ENCODE measurements around the gene ARGFX. TPM values are rescaled to one million over a fixed set of nuclear protein-coding genes. Genes with fewer than 3 reads are reported as not detected.
"Not testable (repeated sequence)": the region's sequence is repeated elsewhere in the genome, so short reads cannot be mapped to it uniquely, and the experiment has no call there.

The ARGFX gene
- not detected in 2 replicates for total RNA-seq

- DNase-seq (ENCODE audit: extremely low read depth, low read depth, low spot score): no peak
Measured at GRCh38 chr3:121567649-121568048, at the start of gene ARGFX. Gene ARGFX (plus strand): TSS chr3:121567949. CDS start chr3:121570714, 2,765 bp downstream.

DNA sequence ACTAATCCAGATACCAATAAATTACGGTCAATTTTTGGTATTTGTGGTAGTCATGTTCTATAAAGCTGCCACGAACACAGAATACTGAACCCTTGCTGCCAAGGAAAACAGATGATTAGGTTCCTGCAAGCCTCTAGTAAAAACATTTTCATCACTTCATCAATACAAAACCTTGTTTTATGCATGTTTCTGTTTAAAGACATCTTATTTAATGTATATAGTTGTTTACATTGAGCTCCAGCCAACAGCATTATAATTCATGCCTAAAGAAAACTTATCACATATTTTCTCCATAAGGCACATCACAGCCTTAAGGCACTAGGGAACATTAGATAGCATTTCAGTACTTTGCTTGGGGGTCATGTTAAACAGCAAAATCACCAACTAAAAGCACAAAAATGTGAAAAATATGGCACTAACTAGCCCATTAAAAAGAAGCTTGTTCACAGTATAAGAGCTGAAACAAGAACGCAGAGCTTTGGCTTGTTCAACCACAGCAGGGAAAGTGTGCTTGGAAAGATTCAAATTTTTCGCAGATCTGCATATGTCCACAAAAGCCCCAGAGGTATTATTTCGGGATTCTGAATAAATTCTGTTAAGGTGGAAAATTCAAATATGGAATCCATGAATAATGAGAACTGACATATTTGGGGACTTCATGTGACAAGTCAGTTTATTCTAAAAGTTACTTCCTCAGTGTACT lies 49.6 kb upstream of the ARGFX start:
- DNase-seq (ENCODE audit: extremely low read depth, low read depth, low spot score): no peak

GRCh38 chr3:121520510-121520909 lies 47.2 kb upstream of the ARGFX start:
- no peak for DNase-seq (ENCODE audit: extremely low read depth, low read depth, low spot score)

- no peak for DNase-seq (ENCODE audit: extremely low read depth, low read depth, low spot score)
Measured at GRCh38 chr3:121529308-121529707, 38.4 kb upstream of the ARGFX start.

- DNase-seq (ENCODE audit: extremely low read depth, low read depth, low spot score): no peak
Measured at GRCh38 chr3:121531269-121531668, 36.5 kb upstream of the ARGFX start.

GRCh38 chr3:121542924-121543323 lies 24.8 kb upstream of the ARGFX start:
- no peak for DNase-seq (ENCODE audit: extremely low read depth, low read depth, low spot score)

GRCh38 chr3:121545049-121545573 lies 22.6 kb upstream of the ARGFX start:
- no peak for DNase-seq (ENCODE audit: extremely low read depth, low read depth, low spot score)

GRCh38 chr3:121545574-121546455 lies 21.9 kb upstream of the ARGFX start, which contains the start of gene POLQ:
Gene POLQ (minus strand): TSS chr3:121545988. CDS start chr3:121545877, 111 bp downstream.
- DNase-seq (ENCODE audit: extremely low read depth, low read depth, low spot score): peak; percentile 93

DNA sequence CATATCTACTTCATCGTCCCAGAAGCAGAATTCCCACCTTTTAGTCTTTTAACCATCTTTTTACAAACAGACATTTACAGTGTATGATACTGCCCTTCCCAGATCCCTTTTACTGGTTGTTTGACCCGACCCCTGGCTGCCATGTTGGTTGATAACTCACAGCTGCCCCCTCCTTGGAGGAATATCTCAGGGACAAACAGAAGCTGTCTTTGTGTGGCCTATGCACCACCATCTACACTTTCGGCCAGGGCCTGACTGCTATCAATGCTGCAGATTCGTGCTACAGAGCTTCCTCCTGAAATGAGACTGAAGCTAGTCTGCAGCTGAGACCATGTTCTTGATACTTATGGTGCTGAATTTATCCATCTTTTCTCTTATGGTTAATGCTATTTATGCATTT lies 15.4 kb upstream of the ARGFX start:
- no peak for DNase-seq (ENCODE audit: extremely low read depth, low read depth, low spot score)

GRCh38 chr3:121552797-121553196 lies 15.0 kb upstream of the ARGFX start:
- DNase-seq (ENCODE audit: extremely low read depth, low read depth, low spot score): no peak

DNA sequence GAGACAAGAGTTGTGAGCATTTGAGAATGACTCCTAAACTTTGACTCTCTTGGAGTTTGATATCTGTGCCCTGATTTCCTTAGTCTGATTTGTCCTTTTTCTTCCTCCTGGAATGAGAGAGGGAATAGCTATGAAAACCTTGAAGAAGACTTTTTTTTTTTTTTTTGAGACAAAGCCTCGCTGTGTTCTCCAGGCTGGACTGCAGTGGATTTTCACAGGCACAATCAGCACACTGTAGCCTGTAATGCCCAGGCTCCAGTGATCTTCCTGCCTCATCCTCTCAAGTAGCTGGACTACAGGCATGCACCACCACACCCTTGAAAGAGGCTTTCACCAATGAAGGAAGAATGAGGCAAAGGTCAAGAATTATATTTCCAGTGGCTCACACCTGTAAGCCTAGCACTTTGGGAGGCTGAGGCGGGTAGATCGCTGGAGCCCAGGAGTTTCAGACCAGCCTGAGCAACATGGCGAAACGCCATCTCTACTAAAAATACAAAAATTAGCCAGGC lies 10.3 kb upstream of the ARGFX start:
- no peak for DNase-seq (ENCODE audit: extremely low read depth, low read depth, low spot score)

DNA sequence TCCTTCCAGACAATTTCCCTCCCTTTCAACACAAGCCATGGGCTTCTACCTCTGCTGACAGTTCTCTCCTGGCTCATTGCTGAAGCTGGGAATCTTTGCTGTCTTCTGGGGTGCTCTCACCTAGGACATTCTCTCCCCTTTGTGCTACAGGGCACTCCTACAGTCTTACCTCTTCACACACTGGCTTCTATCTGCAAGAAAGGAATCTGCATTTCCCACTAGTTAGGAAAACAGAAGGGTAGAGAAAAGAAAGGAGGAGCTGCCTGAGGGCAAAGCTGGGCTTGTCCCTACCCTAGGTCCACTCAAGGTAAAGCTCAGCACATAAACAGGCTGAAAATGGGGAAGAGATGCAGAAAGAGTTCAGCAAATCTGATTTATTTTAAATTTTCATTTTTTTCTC lies 5.6 kb upstream of the ARGFX start:
- DNase-seq (ENCODE audit: extremely low read depth, low read depth, low spot score): no peak

DNA sequence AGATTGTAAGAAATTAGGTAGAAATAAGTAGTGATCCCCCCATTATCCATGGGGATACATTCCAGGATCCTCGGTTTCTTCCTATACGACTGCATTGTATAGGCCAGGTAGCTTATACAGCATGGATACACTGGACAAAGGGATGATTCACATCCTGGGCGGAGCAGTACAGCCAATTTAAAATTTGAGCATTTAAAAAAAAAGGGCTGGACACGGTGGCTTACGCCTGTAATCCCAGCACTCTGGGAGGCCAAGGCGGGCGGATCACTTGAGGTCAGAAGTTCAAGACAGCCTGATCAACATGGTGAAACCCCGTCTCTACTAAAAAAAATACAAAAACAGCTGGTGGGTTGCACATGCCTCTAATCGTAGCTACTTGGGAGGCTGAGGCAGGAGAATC lies 976 bp upstream of the ARGFX start:
- no peak for DNase-seq (ENCODE audit: extremely low read depth, low read depth, low spot score)

GRCh38 chr3:121574449-121574848 lies 6.7 kb downstream of the ARGFX start:
- DNase-seq (ENCODE audit: extremely low read depth, low read depth, low spot score): no peak

- no peak for DNase-seq (ENCODE audit: extremely low read depth, low read depth, low spot score)
Measured at GRCh38 chr3:121581691-121582090, 13.9 kb downstream of the ARGFX start.

GRCh38 chr3:121584418-121584817 lies 16.7 kb downstream of the ARGFX start:
- DNase-seq (ENCODE audit: extremely low read depth, low read depth, low spot score): no peak

GRCh38 chr3:121592856-121593702 lies 25.3 kb downstream of the ARGFX start, which contains the start of gene FBXO40:
Gene FBXO40 (plus strand): TSS chr3:121593379. CDS start chr3:121620576, 27,197 bp downstream.
- no peak for DNase-seq (ENCODE audit: extremely low read depth, low read depth, low spot score)

DNA sequence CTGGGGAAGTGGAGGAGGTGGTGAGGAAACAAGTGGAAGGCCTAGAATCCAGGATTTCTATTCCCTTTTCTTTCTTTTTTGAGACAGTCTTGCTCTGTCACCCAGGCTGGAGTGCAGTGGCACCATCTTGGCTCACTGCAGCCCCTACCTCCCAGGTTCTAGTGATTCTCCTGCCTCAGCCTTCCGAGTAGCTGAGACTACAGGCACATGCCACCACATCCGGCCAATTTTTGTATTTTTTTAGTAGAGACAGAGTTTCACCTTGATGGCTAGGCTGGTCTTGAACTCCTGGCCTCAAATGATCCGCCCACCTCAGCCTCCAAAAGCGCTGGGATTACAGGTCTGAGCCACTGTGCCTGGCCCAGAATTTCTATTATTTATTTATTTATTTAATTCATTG lies 26.1 kb downstream of the ARGFX start:
- DNase-seq (ENCODE audit: extremely low read depth, low read depth, low spot score): not testable (repeated sequence)

DNA sequence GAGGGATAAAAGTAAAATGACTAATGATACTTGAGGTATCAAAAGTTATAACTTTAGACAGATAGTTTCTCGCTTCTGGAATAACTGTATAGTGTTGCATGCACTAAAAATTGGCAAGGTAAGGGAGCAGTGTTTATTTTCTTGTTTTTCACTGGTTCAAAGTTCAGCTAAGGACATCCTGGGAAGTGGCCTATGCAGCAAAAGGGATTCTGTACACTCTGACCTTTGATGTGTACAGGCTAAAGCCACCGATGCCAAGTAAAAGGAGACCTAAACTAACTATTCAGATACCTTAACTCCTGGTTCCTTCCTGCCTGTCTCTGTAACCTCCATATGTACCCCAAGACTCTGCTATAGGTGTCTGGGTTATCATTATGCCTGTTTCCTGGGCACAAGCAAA lies 27.1 kb downstream of the ARGFX start:
- no peak for DNase-seq (ENCODE audit: extremely low read depth, low read depth, low spot score)

GRCh38 chr3:121595765-121596406 lies 28.1 kb downstream of the ARGFX start:
- no peak for DNase-seq (ENCODE audit: extremely low read depth, low read depth, low spot score)

Measured in glomerular endothelial cell (primary cell).